ENCODE results near the gene RFTN1.

- TF ChIP-seq CTCF (IDR thresholded peaks at IDR 0.05; ENCODE audit: low read depth, low read length, poor library complexity, severe bottlenecking) (no peak), EZH2phosphoT487 (IDR thresholded peaks at IDR 0.05; ENCODE audit: borderline replicate concordance, low read length) (no peak)
These were observed 31.2 kb downstream of the RFTN1 start for GRCh38 chr3:16482194-16482769.

All from DOHH2 (cell line).